ENCODE results near the gene VHLL. TPM values are rescaled to one million over a fixed set of nuclear protein-coding genes. Genes with fewer than 3 reads are reported as not detected.

Gene VHLL
- total RNA-seq, 2 donors from 2014 or later, result 1.1 TPM; not detected in 1

- Histone ChIP-seq H3K27ac (peak overlapping the region; percentile 88 to 93), H3K4me1 (replicated peaks) (no peaks in the 10 kb centered on the region), H3K36me3 (no peaks in the 10 kb centered on the region), H3K4me3 (peak overlapping the region; percentile 32 to 46), H3K27me3 (replicated peaks; ENCODE audit: insufficient read depth) (no peaks in the 10 kb centered on the region), H3K9me3 (no peaks in the 10 kb centered on the region)
- DNase-seq (ENCODE audit: low spot score), result no peak
- WGBS, result 89% methylated on average over 18 of the region's 21 CpGs
- TF ChIP-seq POLR2AphosphoS5 (IDR thresholded peaks at IDR 0.05), result no peak
- TF ChIP-seq, protein P1, sequence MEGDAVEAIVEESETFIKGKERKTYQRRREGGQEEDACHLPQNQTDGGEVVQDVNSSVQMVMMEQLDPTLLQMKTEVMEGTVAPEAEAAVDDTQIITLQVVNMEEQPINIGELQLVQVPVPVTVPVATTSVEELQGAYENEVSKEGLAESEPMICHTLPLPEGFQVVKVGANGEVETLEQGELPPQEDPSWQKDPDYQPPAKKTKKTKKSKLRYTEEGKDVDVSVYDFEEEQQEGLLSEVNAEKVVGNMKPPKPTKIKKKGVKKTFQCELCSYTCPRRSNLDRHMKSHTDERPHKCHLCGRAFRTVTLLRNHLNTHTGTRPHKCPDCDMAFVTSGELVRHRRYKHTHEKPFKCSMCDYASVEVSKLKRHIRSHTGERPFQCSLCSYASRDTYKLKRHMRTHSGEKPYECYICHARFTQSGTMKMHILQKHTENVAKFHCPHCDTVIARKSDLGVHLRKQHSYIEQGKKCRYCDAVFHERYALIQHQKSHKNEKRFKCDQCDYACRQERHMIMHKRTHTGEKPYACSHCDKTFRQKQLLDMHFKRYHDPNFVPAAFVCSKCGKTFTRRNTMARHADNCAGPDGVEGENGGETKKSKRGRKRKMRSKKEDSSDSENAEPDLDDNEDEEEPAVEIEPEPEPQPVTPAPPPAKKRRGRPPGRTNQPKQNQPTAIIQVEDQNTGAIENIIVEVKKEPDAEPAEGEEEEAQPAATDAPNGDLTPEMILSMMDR (IDR thresholded peaks at IDR 0.05), result no peak
- TF ChIP-seq POLR2A (IDR thresholded peaks at IDR 0.05), result no peak
- intact Hi-C loops (cut with DNase I), result no loop called here
These were observed 13.7 kb downstream of the VHLL start for GRCh38 chr1:156285437-156285836.

GRCh38 chr1:156284757-156285156 is 14.3 kb downstream of the VHLL start:
- H3K36me3 ChIP-seq, result no peaks in the 10 kb centered on the region
- 49% methylated on average over 4 of the region's 4 CpGs for whole genome bisulfite sequencing
- no peaks in the 10 kb centered on the region for H3K27me3 ChIP-seq (replicated peaks; ENCODE audit: insufficient read depth)
- H3K4me3 ChIP-seq, result peak overlapping the region; percentile 32 to 46
- H3K27ac ChIP-seq, result peak overlapping the region; percentile 88 to 93
- H3K4me1 ChIP-seq (replicated peaks), result no peaks in the 10 kb centered on the region
- no peaks in the 10 kb centered on the region for H3K9me3 ChIP-seq
- intact Hi-C loops (cut with DNase I), result no loop called here
- TF ChIP-seq, protein P1 (IDR thresholded peaks at IDR 0.05), result no peak
- no peak for TF ChIP-seq POLR2A (IDR thresholded peaks at IDR 0.05)
- no peak for DNase-seq (ENCODE audit: low spot score)

GRCh38 chr1:156284112-156284511 is 15.0 kb downstream of the VHLL start, which contains the start of gene TMEM79:
TMEM79 (plus strand) TSS chr1:156284325; CDS start chr1:156285227, 902 bp downstream.
- Histone ChIP-seq H3K36me3 (no peaks in the 10 kb centered on the region), H3K27me3 (replicated peaks; ENCODE audit: insufficient read depth) (no peaks in the 10 kb centered on the region), H3K4me1 (replicated peaks) (no peaks in the 10 kb centered on the region), H3K27ac (peak within 1 kb of the TSS; percentile 88 to 93), H3K4me3 (peak within 1 kb of the TSS; percentile 84 to 95), H3K9me3 (no peaks in the 10 kb centered on the region)
- peak; percentile 67 for DNase-seq (ENCODE audit: low spot score)
- intact Hi-C loops (cut with DNase I), result no loop called here
- TF ChIP-seq POLR2AphosphoS5 (IDR thresholded peaks at IDR 0.05) (peak; percentile 85), POLR2A (IDR thresholded peaks at IDR 0.05) (peak; percentile 66)
- TF ChIP-seq, protein P1 (IDR thresholded peaks at IDR 0.05), result no peak
- 47% methylated on average over 7 of the region's 7 CpGs for WGBS

DNA sequence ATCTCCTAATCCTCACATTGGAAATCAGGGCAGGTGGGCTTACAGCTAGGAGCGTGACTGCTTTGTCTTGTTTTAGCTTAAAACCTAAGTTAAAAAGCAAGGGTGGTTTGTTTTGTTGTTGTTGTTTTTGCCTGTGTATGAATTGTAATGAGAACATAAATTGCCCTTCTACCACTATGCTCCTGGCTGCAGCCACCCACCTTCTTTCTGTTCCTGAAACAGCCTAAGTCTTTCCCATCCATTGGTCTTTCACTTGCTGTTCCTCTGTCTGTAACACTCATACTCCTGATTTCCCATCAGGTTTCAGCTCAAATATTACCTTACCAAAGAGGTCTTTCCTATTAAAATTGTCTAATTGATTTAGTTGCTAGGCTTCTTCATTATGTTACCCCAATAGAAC is 15.6 kb downstream of the VHLL start:
- Histone ChIP-seq H3K27me3 (replicated peaks; ENCODE audit: insufficient read depth) (no peaks in the 10 kb centered on the region), H3K4me1 (replicated peaks) (no peaks in the 10 kb centered on the region), H3K36me3 (no peaks in the 10 kb centered on the region), H3K27ac (peak overlapping the region; percentile 88 to 93), H3K4me3 (peak overlapping the region; percentile 84 to 95), H3K9me3 (no peaks in the 10 kb centered on the region)
- WGBS, result 76% methylated on average over 1 of the region's 1 CpG
- no peak for TF ChIP-seq POLR2AphosphoS5 (IDR thresholded peaks at IDR 0.05)
- no peak for TF ChIP-seq POLR2A (IDR thresholded peaks at IDR 0.05)
- TF ChIP-seq, protein P1 (IDR thresholded peaks at IDR 0.05), result no peak
- DNase-seq (ENCODE audit: low spot score), result no peak
- intact Hi-C loops (cut with DNase I), result no loop called here

- H3K9me3 ChIP-seq, result no peaks in the 10 kb centered on the region
- H3K27ac ChIP-seq, result peak within 1 kb of the TSS; percentile 88 to 93
- DNase-seq (ENCODE audit: low spot score), result peak; percentile 97
- no peaks in the 10 kb centered on the region for H3K36me3 ChIP-seq
- H3K4me1 ChIP-seq (replicated peaks), result no peaks in the 10 kb centered on the region
- under 1% methylated on average over 44 of the region's 50 CpGs for WGBS
- intact Hi-C loops (cut with DNase I), result no loop called here
- H3K27me3 ChIP-seq (replicated peaks; ENCODE audit: insufficient read depth), result no peaks in the 10 kb centered on the region
- peak within 1 kb of the TSS; percentile 84 to 95 for H3K4me3 ChIP-seq
- TF ChIP-seq POLR2AphosphoS5 (IDR thresholded peaks at IDR 0.05), result peak; percentile 99
- TF ChIP-seq, protein P1 (IDR thresholded peaks at IDR 0.05), result no peak
- peak; percentile 88 for TF ChIP-seq POLR2A (IDR thresholded peaks at IDR 0.05)
These were observed 16.5 kb downstream of the VHLL start, which contains the start of gene SMG5 for GRCh38 chr1:156282479-156283222. SMG5 (minus strand) TSS chr1:156282825; CDS start chr1:156282680, 145 bp downstream.
